GM23338 (cell line): ENCODE results near the gene HDAC5. TPM values are rescaled to one million over a fixed set of nuclear protein-coding genes. Genes with fewer than 3 reads are reported as not detected.

ENCODE experiments used
- CREB1 ChIP-seq: fragments of 250-450 bp; sonication (Bioruptor Pico); IDR thresholded peaks from 2 replicates; pipeline ENCODE4 v1.5.0; 2020; ENCODE audit warnings: low read depth, mild to moderate bottlenecking, moderate library complexity
- ETS1 ChIP-seq: IDR thresholded peaks from 2 replicates; pipeline ENCODE4 v1.6.1; 2016; ENCODE audit warnings: antibody characterized with exemption
- EZH2 ChIP-seq: fragments of 200-600 bp; sonication (generic); IDR thresholded peaks from one replicate; pipeline ENCODE4 v1.8.0; 2017; ENCODE audit warnings: antibody characterized with exemption, mild to moderate bottlenecking, low read depth; ENCODE audit not compliant: unreplicated experiment
- EZH2phosphoT487 ChIP-seq: fragments of 200-600 bp; sonication (generic); IDR thresholded peaks from one replicate; pipeline ENCODE4 v1.8.1; 2018; ENCODE audit warnings: antibody characterized with exemption; ENCODE audit not compliant: unreplicated experiment
- NANOG ChIP-seq: IDR thresholded peaks from 2 replicates; pipeline ENCODE4 v1.6.1; 2016; ENCODE audit warnings: antibody characterized with exemption, borderline replicate concordance
- POLR2AphosphoS5 ChIP-seq: IDR thresholded peaks from 2 replicates; pipeline ENCODE4 v1.6.1; 2016; ENCODE audit warnings: antibody characterized with exemption, low read depth
- ZNF114 ChIP-seq: fragments of 250-450 bp; sonication (Bioruptor Pico); IDR thresholded peaks from 2 replicates; pipeline ENCODE4 v1.5.0; 2020; ENCODE audit warnings: mild to moderate bottlenecking, moderate library complexity
- ZNF331 ChIP-seq: fragments of 250-450 bp; sonication (Bioruptor Pico); IDR thresholded peaks from 2 replicates; pipeline ENCODE4 v1.5.0; 2020; ENCODE audit warnings: low read depth, mild to moderate bottlenecking, moderate library complexity
- ZNF462 ChIP-seq: fragments of 250-450 bp; sonication (Bioruptor Pico); IDR thresholded peaks from 2 replicates; pipeline ENCODE4 v1.5.0; 2020; ENCODE audit warnings: mild to moderate bottlenecking, moderate library complexity
- polyA plus RNA-seq: library from polyadenylated mRNA; unstranded; fragments of >200 nt; fragmentation: Nextera tagmentation; extraction: Ambion mirVana; gene quantifications from 2 replicates; pipeline ENCODE4 v1.2.1, GENCODE V29; 2016
- total RNA-seq: library from RNA; depleted of rRNA; stranded (reverse); fragments of >200 nt; shearing (Covaris generic); gene quantifications from 2 replicates; pipeline ENCODE4 v1.2.3, GENCODE V29; 2014

The HDAC5 gene
- total and polyA plus RNA-seq, 2 experiments from 2014 or later: 16.9 to 71.1 TPM

GRCh38 chr17:44086364-44087311 is 36.8 kb downstream of the HDAC5 start (continued):
- TF ChIP-seq ZNF462 (CRISPR knock-in tag) (no peak), EZH2phosphoT487 (no peak), NANOG (no peak), ETS1 (no peak), EZH2 (no peak), ZNF114 (CRISPR knock-in tag) (no peak), ZNF331 (CRISPR knock-in tag) (no peak), POLR2AphosphoS5 (no peak; the same call in 1 of the 2 replicates), CREB1 (CRISPR knock-in tag) (no peak)
